HG02852 (cell line): Measurements from ENCODE around the gene SOS1.

ENCODE experiments used
- ATAC-seq: cut with Tn5 transposase; IDR thresholded peaks from one replicate; pipeline ENCODE4 v1.9.1; 2021; ENCODE audit warnings: mild to moderate bottlenecking, moderate library complexity; ENCODE audit not compliant: unreplicated experiment

The SOS1 gene

DNA sequence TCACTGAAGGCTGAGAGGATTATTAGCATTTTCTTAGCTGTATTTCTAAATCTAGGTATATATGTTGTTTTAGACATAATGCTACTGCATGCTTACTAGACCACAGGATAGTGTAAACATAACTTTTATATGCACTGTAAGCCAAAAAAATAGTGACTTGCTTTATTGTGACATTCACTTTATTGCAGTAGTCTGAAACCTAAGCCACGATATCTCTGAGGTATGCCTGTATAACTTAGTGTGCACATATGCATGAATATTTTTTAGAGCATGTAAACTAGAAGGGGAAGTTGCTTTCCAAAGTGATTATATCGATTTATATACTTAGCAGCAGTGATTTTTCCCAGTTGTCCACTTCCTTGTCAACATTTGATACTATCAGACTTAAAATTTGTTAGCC lies 81.8 kb downstream of the SOS1 start:
- ATAC-seq: no peak

DNA sequence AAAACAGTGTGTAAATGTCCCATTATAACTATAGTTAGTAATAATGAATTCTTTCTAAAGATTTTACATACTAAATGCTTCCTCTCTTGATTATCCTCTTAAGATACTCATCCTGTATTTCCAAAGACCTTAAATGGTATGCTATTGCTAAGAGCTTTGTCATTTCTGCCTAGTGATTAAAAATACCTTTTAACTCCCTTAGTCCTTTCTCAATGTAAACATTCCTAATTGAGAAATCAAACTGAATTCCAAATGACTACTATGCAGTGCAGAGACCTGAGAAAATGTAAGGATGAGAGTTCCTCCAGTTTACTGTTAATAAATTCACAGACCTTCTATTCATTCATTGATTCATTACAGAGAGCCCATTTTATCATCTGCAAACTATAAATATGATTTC lies 86.9 kb downstream of the SOS1 start:
- ATAC-seq: no peak

DNA sequence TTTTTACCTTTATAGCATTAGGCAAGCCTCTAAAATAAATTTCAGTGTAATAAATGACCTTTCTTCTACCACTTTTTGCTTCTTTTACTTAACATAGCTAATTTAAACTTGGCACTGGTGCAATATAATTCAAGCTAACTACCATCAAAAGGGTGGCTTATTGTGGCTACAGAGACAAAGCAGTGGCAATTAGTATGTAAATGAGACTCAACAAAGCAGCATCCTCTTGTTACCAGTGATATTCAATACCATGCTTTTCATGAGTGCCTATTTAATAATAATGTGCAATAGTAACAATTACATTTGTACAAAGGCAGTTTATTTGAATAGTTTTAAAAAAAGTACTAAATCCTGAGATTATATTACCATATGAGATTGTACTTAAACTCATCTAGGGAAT lies 93.4 kb downstream of the SOS1 start:
- no peak for ATAC-seq

DNA sequence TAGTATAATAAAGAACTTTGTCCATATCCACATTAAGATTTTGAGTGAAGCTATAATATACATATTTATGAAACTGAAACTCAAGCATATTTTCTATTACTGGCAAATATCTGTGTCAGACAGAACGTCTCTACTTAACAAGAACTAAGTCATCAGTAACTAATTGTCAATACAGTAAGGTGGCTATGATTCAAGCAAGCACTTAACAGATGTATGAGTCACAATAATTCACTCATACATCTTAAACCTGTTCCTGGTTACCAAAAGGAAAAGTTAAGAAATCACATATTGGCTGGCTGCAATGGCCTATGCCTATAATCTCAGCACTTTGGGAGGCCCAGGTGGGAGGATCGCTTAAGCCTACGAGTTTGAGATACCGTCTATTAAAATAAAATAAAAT lies 96.0 kb downstream of the SOS1 start:
- ATAC-seq: no peak

DNA sequence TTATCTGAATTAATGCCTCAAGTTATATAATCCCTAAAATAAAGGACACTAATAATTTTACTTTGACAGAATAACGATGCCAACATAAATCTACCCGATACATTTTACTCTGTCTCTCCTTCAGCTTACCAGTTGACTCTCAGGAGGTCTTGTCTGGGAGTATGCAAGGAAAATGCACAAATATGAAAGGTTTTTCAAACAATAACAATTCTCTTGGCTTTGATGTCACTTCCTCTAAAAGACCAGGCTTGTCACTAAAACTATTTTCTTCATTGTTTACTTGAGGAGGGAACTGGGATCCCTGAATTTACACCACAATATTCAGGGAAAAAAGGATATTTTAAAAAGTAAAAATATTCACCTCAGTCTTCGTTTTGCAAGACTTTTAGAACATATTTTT lies 97.2 kb downstream of the SOS1 start:
- no peak for ATAC-seq

DNA sequence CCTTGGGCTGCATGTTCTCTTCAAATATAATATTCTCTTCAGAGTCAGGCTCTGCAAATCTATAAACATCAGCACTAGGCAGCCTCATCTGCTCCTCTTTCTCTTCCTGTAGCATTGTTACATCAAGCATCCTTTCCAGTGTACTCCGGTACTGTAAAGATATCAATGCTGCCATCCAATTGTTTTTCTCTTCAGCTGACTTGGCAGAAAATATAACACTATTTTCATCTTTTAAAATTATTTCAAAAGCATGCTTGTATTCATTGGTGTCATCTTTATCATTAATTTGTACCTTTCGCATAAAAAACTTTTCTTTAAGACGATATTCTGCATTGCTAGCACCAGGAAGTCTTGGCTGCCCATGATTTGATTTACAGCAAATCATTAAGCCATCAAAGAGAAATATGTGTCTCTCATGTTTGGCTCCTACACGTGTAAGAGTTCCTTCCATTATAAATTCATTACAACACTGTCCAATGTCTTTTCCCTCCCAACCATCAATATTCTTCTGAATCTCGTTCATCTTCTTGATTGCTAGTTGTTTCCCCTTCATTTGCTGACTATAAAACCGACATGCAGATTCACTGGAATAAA lies 98.1 kb downstream of the SOS1 start:
- no peak for ATAC-seq

DNA sequence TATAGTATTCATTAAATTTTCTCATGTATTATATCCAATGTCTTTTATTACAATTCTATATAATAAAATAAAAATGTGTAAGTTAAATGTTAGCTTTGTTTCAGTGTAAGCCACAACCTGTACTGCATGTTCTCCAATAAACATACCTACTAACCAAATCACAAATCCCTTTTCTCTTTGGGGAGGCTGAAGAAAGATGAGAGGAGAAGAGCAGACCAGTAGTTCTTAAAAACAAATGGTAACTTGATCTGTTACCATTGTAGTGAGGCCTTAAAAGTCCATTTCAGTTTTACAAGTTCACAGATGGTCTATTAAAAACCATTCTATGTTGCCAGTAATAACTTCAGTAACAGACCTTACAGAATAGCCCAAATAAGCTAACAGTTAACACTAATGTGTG lies 100.5 kb downstream of the SOS1 start:
- ATAC-seq: no peak

DNA sequence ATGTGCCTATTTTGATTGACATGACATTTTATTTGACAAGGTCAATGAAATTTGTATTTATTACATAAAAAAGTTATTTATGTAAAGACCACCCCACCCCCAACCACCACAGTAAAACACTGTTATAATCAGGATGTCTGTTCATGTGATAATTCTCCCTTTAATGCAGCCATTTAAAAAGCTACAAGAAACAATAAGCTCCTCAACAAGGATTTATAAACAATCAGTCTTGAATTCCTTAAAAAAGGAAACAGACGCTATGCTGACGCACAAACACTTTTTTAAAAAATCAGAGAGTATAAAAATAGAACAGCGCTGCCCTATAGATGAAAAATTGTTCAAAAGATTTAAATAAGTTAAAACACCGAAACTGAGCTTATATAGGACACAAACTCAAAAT lies 102.2 kb downstream of the SOS1 start:
- ATAC-seq: no peak

DNA sequence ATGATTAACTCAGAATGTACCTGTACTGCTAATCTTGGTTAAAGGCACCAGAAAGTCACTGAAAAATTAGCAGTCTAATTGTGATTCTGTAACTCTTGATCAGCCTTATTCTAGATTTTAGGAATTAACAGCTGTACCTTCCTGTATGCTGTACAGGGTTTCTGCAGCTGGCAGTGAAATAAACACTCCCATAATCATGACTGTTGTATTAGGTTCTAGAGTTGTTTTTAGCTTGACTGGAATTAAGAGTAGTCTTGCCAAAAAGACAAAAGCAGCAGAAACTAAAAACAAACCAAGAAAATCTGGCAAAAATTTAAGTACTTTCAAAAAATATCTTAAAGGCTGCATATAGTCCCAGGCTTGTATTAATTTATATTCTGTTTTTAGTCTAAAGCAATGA lies 103.5 kb downstream of the SOS1 start:
- no peak for ATAC-seq

DNA sequence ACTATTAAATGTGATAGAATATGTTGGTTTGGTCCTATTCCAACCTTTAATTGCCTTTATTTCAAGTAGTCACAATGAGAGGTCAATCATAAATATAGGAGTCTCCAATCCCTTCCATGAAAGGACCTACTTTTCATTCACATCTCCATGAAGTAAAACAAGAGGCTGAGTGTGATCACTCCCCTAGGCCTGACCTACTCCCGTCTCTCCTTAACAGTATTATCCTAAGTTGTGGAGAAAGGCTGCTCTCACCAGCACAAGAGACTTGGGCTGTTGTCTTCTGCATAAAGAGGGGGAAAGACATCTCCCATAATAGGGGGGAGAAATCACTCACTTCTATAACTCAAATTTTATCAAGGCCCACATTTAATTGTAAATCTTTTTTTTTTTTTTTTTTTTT lies 105.4 kb downstream of the SOS1 start:
- no peak for ATAC-seq

DNA sequence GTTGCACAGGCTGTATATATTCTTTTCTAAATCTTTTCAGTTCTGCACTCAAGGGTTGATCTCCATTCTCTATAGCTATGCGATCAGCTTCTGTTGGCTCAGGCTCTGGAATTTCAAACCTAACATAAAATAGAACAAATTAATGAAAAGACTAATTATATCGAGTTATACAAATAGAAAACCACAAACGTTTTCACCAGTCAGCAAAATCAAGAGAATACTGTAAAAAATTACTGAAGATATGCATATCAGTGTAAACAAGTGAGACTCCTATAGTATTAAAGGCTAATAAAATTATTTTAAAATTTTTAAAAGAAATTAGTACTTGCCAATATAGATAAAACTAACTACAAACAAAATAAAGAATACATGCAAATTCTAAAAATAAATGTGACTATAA lies 107.0 kb downstream of the SOS1 start:
- ATAC-seq: no peak

DNA sequence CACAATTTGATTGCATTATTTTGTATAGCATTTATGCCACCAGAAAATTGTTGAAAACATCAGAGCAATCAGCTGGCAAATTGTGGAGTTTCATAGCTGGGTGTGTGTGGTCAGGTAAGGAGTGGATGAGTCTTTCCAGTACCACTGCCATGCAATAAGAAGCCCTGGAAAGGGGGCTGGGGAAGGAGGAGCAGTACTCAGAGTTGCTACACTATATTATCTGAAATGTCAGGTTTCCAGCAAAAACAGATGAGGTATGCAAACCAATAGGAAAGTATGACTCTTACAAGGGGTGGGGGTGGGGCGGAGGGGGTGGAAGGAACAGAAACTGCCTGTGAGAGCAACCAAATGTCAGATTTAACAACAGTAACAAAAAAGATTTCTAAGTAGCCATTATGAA lies 112.2 kb downstream of the SOS1 start:
- ATAC-seq: no peak

DNA sequence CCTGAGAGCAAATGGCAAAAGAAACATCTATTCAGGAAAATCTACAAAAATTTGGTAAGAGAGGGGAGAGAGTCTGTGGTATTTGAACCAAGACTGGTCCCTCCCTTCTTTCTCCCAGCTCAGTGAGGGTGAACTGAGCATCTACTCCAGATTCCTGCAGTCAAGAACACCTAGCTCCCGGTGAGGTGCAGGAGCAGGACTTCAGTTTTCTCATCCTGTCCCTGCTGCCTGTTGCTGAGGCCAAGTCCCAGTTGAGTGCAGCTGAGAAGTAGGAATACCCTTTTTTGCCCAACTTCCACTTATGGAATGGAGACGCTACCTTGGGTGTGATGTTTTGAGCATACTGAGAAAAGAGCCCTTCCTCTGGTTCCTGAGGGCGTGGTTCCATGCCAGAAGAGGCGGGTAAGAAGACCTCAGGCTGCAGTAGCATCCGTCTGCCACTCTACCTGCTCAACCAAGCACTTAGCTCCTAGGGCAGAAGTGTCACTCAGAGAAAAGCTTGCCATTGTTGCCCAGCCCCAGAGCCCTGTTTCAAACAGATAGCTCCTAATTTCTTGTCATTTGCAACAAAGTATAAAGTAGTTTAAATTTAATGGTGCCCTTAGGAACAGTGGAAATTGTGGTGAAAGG lies 112.9 kb downstream of the SOS1 start:
- no peak for ATAC-seq

DNA sequence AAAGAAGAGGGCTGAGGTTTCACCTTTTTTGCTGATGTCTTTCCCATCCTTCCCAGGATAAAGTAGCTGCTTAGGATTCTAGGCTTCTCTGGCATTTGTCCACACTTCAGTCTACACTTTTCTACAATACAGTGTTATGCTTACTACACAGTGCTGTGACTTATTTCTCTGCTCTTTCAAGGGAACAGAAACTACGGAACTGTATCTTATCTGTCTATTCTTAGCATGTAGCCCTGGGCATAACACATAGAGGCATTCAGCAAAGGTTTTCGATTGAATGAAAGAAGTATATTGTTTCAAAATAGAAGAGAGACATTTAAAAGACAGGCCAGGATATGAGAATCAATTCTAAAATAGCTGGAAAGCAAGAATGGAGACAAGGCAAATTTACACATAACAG lies 120.3 kb downstream of the SOS1 start:
- ATAC-seq: no peak

DNA sequence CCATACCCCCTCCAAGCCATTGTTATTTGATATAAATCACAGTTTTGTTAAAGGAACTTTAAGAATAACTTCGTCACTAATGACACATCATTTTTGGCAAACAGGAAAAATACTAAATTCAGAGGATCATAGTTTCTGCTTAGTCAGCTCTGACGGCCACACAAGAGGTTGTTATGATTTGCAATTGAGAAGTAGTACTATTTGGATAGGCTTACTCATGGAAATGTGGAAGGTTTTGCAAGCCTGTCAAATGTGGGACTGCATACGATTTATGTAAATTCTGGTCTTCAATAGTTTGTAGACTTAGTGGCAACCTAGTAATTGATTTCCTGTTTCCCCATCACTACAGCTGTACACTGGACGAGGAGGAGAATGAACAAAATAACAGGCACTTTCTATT lies 123.1 kb downstream of the SOS1 start:
- no peak for ATAC-seq

DNA sequence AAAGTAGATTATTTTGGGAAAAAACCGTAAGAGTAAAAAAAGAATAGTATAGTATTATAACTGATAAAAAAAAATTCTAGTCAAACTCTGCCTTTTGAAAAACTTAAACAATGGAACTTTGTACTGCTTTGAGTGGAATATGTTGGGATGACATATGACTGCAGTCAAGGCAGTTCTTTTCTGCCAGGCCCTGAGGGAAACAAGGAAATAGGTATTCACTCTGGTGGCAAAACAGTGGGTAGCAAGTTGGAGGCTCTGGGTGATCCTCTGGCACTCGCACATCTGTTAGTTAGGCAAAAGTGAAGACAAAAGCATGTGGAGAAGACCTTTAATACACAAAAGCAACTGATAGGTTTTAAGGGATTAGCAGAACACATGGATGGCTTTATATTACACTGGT lies 129.0 kb downstream of the SOS1 start:
- ATAC-seq: no peak

DNA sequence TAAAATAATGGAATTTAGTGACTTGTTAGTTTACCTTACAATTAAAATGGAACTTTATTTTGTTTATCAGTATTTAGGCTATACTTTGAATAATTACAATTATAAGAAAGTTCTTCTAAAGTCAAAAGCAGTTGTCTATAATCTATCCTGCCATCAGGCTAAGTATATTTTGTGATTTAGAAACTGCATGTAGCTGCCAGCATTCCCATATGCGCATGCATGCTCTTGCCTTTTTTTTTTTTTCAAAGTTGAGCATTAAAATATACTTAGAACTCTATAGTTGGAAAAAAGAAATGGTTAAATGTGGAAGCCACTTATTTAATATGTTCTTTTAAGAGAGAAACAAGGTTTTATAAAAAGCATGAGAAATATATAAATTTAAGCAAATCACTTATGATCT lies 132.1 kb downstream of the SOS1 start:
- no peak for ATAC-seq

DNA sequence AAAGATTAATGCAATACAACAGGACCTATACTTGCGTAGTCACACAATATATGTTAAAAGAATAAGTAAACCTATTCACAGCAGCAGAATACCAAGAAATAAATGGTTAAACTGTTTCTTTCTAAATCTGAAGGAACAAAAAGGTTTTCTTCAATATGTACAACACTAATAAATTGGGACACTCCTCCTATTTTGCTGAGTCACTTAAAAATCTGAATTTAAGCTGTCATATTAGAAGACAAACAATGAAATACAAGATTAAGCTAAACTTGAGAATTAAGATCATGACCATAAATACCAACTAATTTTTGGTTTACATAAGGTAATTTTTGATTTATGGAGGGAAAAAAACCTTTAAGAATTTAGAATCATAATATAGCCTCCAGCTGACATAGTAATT lies 138.4 kb downstream of the SOS1 start:
- no peak for ATAC-seq

DNA sequence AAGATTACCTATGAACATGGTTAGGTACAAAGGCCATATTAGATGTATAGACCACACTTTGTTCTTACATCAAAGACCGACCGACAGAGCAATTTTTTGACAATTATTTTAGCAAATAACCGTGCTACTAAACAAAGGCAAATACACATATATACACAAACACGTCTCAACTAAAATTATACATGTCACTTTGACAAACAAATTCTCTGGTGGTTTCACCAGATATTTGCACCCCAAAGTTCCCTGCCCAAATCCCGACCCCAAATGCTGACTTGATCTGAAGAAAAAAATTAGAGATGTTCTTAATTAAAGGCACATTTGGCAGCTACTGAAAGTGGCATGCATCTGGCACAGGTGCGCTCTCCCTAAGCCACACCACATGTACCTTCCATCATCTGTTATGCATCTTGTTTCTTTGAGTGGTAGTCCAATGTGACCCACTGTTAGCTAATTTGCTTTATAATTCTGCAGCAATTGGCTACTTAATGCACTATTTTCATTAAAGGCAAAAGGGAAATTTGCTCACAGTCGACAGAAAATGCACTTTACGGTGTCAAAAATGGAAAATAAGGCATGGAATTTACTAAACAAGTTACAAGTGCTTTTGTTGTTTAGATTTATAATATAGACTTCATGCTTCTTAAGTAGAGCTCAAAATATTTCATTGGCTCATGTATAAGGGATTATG lies 139.0 kb downstream of the SOS1 start:
- no peak for ATAC-seq

DNA sequence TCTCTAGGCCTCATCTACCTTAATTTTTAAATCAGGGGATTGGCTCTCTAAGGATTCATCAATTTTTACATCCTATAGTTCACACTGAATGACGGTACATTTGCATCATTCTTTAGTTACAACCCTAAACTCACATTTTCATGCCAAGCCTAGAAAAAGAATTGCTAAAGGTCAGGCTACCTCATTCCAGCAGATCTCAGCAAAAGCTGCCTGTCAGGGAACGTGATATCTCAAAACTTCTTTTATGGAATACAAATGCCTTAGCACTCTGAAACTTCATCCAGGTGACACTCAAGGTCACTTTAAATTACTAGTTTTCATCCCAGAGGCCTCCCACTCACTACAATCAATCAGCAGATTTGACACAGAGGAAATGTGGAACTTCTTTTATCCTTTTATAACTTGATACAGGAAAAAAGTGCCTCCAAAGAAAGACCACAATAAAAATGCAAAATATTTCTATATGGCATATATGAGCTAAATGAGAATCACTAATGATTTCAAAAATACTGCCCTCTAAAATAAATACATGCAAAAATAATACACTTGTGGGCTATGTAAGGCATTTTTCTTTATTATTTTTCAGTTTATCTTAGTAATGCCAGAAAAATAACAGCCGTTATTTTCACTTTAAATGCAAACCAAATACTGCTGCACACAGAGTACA lies 139.7 kb downstream of the SOS1 start:
- ATAC-seq: no peak

DNA sequence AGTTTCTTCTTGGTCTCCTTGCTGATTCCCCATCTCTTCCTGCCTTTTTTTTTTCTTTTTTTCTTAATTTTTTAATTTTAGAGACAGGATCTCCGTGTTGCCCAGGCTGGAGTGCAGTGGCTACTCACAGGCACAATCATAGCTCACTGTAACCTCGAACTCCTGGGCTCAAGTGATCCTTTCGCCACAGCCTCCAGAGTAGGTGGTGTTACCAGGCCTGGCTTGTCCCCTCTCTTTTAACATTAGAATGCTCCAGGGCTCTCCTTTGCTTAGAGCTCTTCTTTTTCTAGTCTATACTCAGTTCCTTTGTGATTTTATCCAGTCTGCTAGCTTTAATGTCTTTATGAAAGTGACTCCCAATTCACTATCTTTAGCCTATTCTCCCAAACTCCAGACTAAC lies 141.9 kb downstream of the SOS1 start:
- ATAC-seq: no peak

DNA sequence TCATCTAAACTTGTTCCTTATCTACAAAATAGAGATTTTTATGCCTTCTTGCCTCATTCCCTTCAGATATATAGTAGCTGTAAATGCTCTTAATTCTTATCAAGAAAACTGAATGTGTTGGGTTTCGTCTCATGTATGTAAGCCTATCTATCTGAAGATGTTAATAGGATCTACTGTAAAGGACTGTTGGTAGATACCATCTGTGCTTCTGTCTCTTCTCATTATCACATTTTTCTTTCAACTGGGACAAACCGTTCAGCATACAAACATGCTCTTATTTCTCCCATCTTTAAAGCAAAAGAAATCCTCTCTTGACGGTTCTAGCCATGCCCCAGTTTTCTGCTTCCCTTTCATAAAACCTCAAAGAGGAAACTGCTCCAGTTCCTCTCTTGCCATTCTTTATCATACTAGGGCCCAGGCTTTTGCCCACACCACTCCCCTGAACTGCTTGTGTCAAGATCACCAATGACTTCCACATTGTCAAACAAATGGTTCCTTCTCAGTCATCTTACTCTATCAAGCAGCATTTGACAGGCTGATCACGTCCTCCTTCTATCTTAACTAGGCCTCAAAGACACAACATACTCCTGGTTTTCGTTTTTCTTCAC lies 142.5 kb downstream of the SOS1 start:
- no peak for ATAC-seq
